Bronchial epithelial cell (primary cell): Measurements from ENCODE around the gene NEUROD2. TPM values are rescaled to one million over a fixed set of nuclear protein-coding genes. Genes with fewer than 3 reads are reported as not detected.
A peak's percentile ranks its signal among the peaks of the same experiment; 100 is the strongest.

Experiments used
- DNase-seq: peaks from one replicate; pipeline ENCODE4 v3.0.0-alpha.2; 2010; ENCODE audit warnings: low read depth
- FAIRE-seq: peaks from 2 replicates; lab custom pipeline; 2011; peaks lifted over from hg19 to GRCh38; lab: Jason Lieb, UNC
- H3K27me3 ChIP-seq: 2 replicates; pipeline ENCODE4 v1.5.1; 2011; ENCODE audit warnings: low read length; ENCODE audit not compliant: control insufficient read depth, insufficient read depth
- H3K36me3 ChIP-seq: 2 replicates; pipeline ENCODE4 v1.5.1; 2011; ENCODE audit warnings: low read length; ENCODE audit not compliant: control insufficient read depth, insufficient read depth
- H3K4me3 ChIP-seq: 2 replicates; pipeline ENCODE4 v1.5.1; 2011; ENCODE audit warnings: mild to moderate bottlenecking, low read depth, low read length, control low read depth
- CTCF ChIP-seq: IDR thresholded peaks from 2 replicates; pipeline ENCODE4 v1.5.1; 2011; ENCODE audit warnings: mild to moderate bottlenecking, moderate library complexity, low read length, control low read depth, inconsistent platforms; ENCODE audit not compliant: insufficient read depth, severe bottlenecking
- total RNA-seq: library from RNA; depleted of rRNA; stranded (reverse); fragments of >200 nt; gene quantifications from 2 replicates; pipeline ENCODE4 v1.2.1, GENCODE V29; 2014

The NEUROD2 gene
- total RNA-seq, 1 donor from 2014 or later, result not detected

DNA sequence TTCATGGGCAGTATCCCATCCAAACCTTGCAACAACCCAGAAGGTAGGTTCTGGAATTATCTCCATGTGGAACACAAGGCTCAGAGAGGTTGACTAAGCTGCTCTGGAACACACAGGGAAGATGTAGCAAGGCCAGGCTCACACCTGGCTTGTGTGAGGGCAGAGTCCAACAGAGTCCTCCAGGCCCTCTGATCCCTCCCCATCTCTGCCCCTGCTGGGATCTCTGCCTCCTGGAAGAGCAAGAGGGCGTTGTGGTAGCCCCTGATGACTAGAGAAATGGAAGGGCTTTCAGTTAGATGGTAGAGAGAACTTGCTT lies 12.0 kb upstream of the NEUROD2 start:
- Histone ChIP-seq H3K27me3 (peaks cover 16% of the 10 kb centered on the region), H3K36me3 (no peaks in the 10 kb centered on the region), H3K4me3 (no peak overlapping the region)
- no peak for TF ChIP-seq CTCF
- FAIRE-seq (no peak), DNase-seq (no peak)

GRCh38 chr17:39618956-39619785 lies 11.5 kb upstream of the NEUROD2 start:
- TF ChIP-seq CTCF, result no peak
- peaks cover 16% of the 10 kb centered on the region for H3K27me3 ChIP-seq
- H3K36me3 ChIP-seq, result no peaks in the 10 kb centered on the region
- H3K4me3 ChIP-seq, result no peak overlapping the region
- FAIRE-seq (peak; percentile 88), DNase-seq (no peak)

DNA sequence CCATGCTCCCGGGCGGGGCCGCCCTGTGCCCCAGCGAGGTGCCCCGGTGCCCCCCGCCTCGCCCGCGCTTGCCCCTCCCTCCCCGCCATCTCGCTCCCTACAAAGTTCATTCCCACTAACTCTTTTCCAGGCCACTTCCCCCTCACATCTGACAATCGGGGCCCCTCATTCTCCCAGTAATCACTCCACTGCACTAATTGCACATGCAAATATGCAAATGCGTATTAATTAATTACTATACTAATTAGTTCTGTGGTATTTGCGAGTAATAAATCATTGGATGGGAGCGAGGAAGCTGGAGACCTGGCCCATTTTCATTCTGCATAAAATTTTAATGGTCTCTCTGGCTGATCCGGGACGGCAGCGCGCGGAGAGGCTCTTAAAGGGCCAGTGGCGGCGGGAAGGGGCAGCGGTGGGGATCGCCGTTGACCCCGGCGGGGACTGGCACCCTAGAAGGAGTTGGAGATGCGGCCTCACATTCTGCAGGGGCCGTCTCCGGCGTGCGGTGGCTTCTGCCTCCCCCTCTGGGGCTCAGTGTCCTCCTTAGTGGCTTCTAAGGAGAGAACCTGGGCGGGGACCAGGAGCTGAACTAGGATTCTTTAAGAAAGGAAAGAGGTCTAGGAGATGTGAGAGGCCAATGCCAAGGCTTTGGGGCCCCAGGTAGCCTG lies 10.7 kb upstream of the NEUROD2 start:
- no peak for FAIRE-seq
- Histone ChIP-seq H3K4me3 (peak overlapping the region; percentile 44), H3K27me3 (peaks cover 16% of the 10 kb centered on the region), H3K36me3 (no peaks in the 10 kb centered on the region)
- no peak for TF ChIP-seq CTCF
- no peak for DNase-seq

- Histone ChIP-seq H3K4me3 (peak overlapping the region; percentile 44), H3K27me3 (peaks cover 16% of the 10 kb centered on the region), H3K36me3 (no peaks in the 10 kb centered on the region)
- peak; percentile 23 for DNase-seq
- FAIRE-seq, result no peak
- no peak for TF ChIP-seq CTCF
Observed at GRCh38 chr17:39617446-39618245, 9.9 kb upstream of the NEUROD2 start.

DNA sequence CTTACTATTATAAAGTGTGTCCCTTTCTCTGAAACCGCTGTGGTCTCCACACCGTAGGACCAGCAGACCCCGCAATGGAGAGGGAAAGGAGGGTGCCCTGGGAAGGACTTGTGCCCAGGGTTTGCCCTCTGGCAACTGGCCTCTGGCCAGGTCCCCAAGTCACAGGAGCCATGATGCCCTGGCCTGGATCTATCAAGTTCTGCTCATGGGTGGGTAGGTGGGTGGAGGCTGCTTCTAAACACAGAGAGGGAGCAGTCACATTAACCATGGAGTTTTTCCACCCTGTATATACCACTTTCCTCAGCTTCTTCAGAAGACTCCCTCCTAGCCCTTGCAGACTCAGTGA lies 9.4 kb upstream of the NEUROD2 start:
- peak; percentile 32 for FAIRE-seq
- H3K4me3 ChIP-seq, result no peak overlapping the region
- no peak for TF ChIP-seq CTCF
- peaks cover 16% of the 10 kb centered on the region for H3K27me3 ChIP-seq
- no peak for DNase-seq
- H3K36me3 ChIP-seq, result no peaks in the 10 kb centered on the region
